Measurements from ENCODE around the gene VASP. TPM values are rescaled to one million over a fixed set of nuclear protein-coding genes. Genes with fewer than 3 reads are reported as not detected.

The VASP gene
- total and polyA plus RNA-seq, 2 donors (not counting 3 experiments of a cell fraction or from before 2014, with no cell fraction given): 94.3 to 154 TPM

GRCh38 chr19:45467115-45467455 lies 40.2 kb upstream of the VASP start:
- Histone ChIP-seq H3K4me2 (ENCODE audit: insufficient read depth, low read length) (peak overlapping the region; percentile 81), H3K4me3 (replicated peaks in 1 of 3; ENCODE audit: insufficient read depth in 1 of 3, low read depth in 1 of 3, low read length in 3 of 3) (peak overlapping the region; percentile 29 to 59 (median 51)), H3K27me3 (ENCODE audit: control insufficient read depth in 2 of 2, insufficient read depth in 2 of 2, low read length in 2 of 2) (no peaks in the 10 kb centered on the region), H3K9me3 (replicated peaks; ENCODE audit: control insufficient read depth, insufficient read depth, low read length) (no peaks in the 10 kb centered on the region), H3K4me1 (ENCODE audit: control insufficient read depth, extremely low read depth, insufficient read depth, low read length) (peaks cover 18% of the 10 kb centered on the region), H3K27ac (ENCODE audit: insufficient read depth, low read depth, low read length) (peak overlapping the region; percentile 86), H3K9ac (replicated peaks; ENCODE audit: extremely low read depth, insufficient read depth, low read length) (peak overlapping the region; percentile 83), H2AFZ (ENCODE audit: low read depth, low read length) (peak overlapping the region; percentile 86), H3K79me2 (ENCODE audit: control insufficient read depth, insufficient read depth, low read length) (no peaks in the 10 kb centered on the region), H3K36me3 (ENCODE audit: control insufficient read depth in 2 of 2, extremely low read depth in 1 of 2, insufficient read depth in 2 of 2, low read length in 2 of 2) (no peaks in the 10 kb centered on the region), H4K20me1 (replicated peaks; ENCODE audit: control insufficient read depth, extremely low read depth, insufficient read depth, low read length) (no peaks in the 10 kb centered on the region), H3K9me1 (replicated peaks; ENCODE audit: control insufficient read depth, extremely low read depth, insufficient read depth, low read length) (no peaks in the 10 kb centered on the region)
- BruUV-seq (replicated peaks): TSS peak; percentile 56
- ChIA-PET POLR2A (interaction anchor here (1.3 to 1.9 kb wide), 4 partner anchors 9 to 28 kb away, joined by 3 to 9 read pairs (median 7); no protein-coding TSS in a partner anchor), CTCF (interaction anchor here (0.5 to 9.5 kb wide), 14 partner anchors 8 to 248 kb away, joined by 3 to 174 read pairs (median 6); no protein-coding TSS in a partner anchor)
- FAIRE-seq: peak; percentile 58
- TF ChIP-seq MAX (IDR thresholded peaks at IDR 0.05; ENCODE audit: insufficient read depth, insufficient read length) (no peak), GATA2 (IDR thresholded peaks at IDR 0.05; ENCODE audit: insufficient read depth, insufficient read length, low read depth, low read length) (no peak), EZH2 (IDR thresholded peaks at IDR 0.05; ENCODE audit: borderline replicate concordance, low read depth, low read length, severe bottlenecking) (no peak)
- intact Hi-C loops (cut with micrococcal nuclease) (loop anchor here (1.0 kb wide), 2 partner anchors 11 to 24 kb away; no protein-coding TSS in a partner anchor), dilution Hi-C loops (cut with MboI; ENCODE audit: extremely low pct_ligation_motif_present, low sequenced_read_pairs) (no loop called here)
- DNase-seq (ENCODE audit: low read depth, low spot score): no peak

- intact Hi-C loops (cut with micrococcal nuclease) (loop anchor here (1.0 kb wide), 2 partner anchors 11 to 24 kb away; no protein-coding TSS in a partner anchor), dilution Hi-C loops (cut with MboI; ENCODE audit: extremely low pct_ligation_motif_present, low sequenced_read_pairs) (no loop called here)
- Histone ChIP-seq H3K9ac (replicated peaks; ENCODE audit: extremely low read depth, insufficient read depth, low read length) (peak within 1 kb of the TSS; percentile 83), H3K27me3 (ENCODE audit: control insufficient read depth in 2 of 2, insufficient read depth in 2 of 2, low read length in 2 of 2) (no peaks in the 10 kb centered on the region), H4K20me1 (replicated peaks; ENCODE audit: control insufficient read depth, extremely low read depth, insufficient read depth, low read length) (no peaks in the 10 kb centered on the region), H3K79me2 (ENCODE audit: control insufficient read depth, insufficient read depth, low read length) (no peaks in the 10 kb centered on the region), H3K4me3 (replicated peaks in 1 of 3; ENCODE audit: insufficient read depth in 1 of 3, low read depth in 1 of 3, low read length in 3 of 3) (peak within 1 kb of the TSS; percentile 33 to 59 (median 51)), H2AFZ (ENCODE audit: low read depth, low read length) (peak within 1 kb of the TSS; percentile 86), H3K27ac (ENCODE audit: insufficient read depth, low read depth, low read length) (peak within 1 kb of the TSS; percentile 86), H3K4me2 (ENCODE audit: insufficient read depth, low read length) (peak within 1 kb of the TSS; percentile 81), H3K36me3 (ENCODE audit: control insufficient read depth in 2 of 2, extremely low read depth in 1 of 2, insufficient read depth in 2 of 2, low read length in 2 of 2) (no peaks in the 10 kb centered on the region), H3K9me3 (replicated peaks; ENCODE audit: control insufficient read depth, insufficient read depth, low read length) (no peaks in the 10 kb centered on the region), H3K4me1 (ENCODE audit: control insufficient read depth, extremely low read depth, insufficient read depth, low read length) (peaks cover 18% of the 10 kb centered on the region), H3K9me1 (replicated peaks; ENCODE audit: control insufficient read depth, extremely low read depth, insufficient read depth, low read length) (no peaks in the 10 kb centered on the region)
- FAIRE-seq: peak; percentile 91
- ChIA-PET CTCF (interaction anchor here (0.5 to 9.5 kb wide), 15 partner anchors 9 to 574 kb away, joined by 3 to 174 read pairs (median 6); no protein-coding TSS in a partner anchor), POLR2A (interaction anchor here (1.3 to 1.9 kb wide), 4 partner anchors 9 to 28 kb away, joined by 3 to 9 read pairs (median 7); no protein-coding TSS in a partner anchor)
- no TSS peak for BruUV-seq (replicated peaks)
- peak; percentile 91 for DNase-seq (ENCODE audit: low read depth, low spot score)
- TF ChIP-seq POLR2AphosphoS5 (IDR thresholded peaks at IDR 0.05; ENCODE audit: insufficient read depth, low read depth, low read length) (peak; percentile 63), CTCF (IDR thresholded peaks at IDR 0.05; ENCODE audit: extremely low read depth in 1 of 2, insufficient read depth in 1 of 2, low read depth in 1 of 2, low read length in 2 of 2) (no peak), POLR2A (IDR thresholded peaks at IDR 0.05; ENCODE audit: low read depth, low read length) (peak; percentile 59), GATA2 (IDR thresholded peaks at IDR 0.05; ENCODE audit: insufficient read depth, insufficient read length, low read depth, low read length) (no peak), JUN (IDR thresholded peaks at IDR 0.05; ENCODE audit: borderline replicate concordance, insufficient read depth, insufficient read length, low read depth) (peak; percentile 68)
Observed at GRCh38 chr19:45467456-45468158, 39.7 kb upstream of the VASP start, which contains the start of gene FOSB. Gene FOSB, plus strand, starts transcription at chr19:45467996. Its CDS starts 591 bp downstream, at chr19:45468587.
